ENCODE results near the gene PARD3.

- TF ChIP-seq CTCF (IDR thresholded peaks at IDR 0.05) (no peak), POLR2A (IDR thresholded peaks at IDR 0.05) (no peak)
These were observed 598.6 kb downstream of the PARD3 start for GRCh38 chr10:34216348-34216945.
